NCI-H774 (cell line): ENCODE results near the gene LCE1C.

Experiments used
- DNase-seq: peaks from one replicate; lab custom pipeline; 2025; lab: John Stamatoyannopoulos, UW

LCE1C gene, protein sequence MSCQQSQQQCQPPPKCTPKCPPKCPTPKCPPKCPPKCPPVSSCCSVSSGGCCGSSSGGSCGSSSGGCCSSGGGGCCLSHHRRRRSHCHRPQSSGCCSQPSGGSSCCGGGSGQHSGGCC

DNA sequence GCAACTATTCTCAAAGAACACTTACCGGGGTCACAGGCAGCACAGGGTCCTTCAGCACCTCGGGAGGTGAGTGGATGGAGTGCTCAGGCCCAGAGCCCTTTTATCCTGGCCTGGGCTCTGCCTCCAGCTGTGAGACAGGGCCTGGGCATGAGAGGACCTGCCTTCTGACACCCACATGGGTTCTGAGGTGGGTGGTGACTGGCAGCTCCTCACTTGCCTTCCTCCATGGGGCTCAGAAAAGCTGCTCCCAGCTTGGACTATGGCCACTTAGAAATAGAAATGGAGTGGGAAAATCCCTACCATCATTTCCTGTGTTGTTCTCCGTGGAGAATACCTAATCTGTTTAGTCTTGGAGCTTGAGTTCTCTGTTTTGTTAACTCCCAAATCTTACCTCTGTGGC, at the start of gene LCE1C:
TSS of gene LCE1C (minus strand) at position 76 of the 400 bp plus-strand sequence. CDS start 1,173 bp downstream, outside the sequence.
- no peak for DNase-seq

DNA sequence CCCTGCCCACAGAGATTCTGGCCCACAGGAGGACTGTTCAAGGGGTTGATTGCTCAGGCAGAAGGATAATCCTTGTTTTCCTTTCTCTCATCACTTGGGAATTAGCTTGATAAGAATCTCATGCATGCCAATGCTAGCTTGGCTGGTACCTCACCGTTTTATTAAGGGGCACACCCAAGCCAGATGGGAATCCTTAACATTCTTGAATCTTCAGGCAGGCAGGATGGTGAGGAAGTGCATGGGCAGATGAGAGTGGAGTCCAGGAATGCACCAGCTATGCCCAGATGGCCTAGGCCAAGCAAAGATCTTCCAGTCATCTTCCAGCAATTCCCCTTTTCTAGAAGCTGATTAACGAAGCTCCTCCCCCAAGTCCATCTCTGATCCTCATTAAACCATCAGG, 49.2 kb upstream of the LCE1C start:
- no peak for DNase-seq

DNA sequence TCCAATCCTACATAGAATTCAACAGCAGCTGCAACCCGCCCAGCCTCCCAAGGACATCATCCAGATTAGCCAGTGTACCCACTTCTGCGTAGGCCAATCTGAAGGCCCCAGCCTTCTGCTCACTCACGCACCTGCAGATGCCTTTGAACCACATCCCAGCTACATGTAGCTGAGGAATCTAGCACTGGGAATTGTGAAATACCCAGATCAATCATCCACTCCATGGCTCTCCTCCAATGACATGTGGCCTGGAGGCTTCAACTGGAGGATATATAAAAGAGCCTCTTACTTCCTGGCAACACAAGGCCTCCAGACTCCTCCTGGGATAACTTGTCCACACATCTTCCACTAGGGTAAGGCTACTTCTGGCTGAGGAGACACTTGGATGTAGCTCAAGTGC, 36.1 kb upstream of the LCE1C start, which contains the start of gene LCE6A:
TSS of gene LCE6A (plus strand) at position 301 of the 400 bp plus-strand sequence. CDS start 665 bp downstream, outside the sequence.
- no peak for DNase-seq

DNA sequence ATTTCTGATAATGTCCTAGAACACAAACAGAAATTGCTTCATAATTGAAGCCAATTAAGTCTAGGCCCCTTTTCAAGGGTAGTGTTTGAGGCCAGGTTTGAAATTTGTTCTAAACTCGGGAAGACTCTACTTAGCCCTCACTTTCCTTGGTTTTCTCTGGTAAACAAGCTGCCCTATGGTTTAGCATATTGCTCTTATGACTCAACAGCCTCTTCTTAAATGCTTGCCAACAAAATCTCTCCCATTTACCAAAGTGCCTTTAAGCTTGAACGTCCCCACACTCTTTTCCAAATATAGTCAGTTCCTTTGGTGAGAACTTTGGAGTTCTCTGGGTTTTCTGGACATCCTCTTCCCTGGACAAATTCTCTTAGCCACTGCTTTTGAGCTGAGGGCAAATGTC, 30.4 kb upstream of the LCE1C start:
- DNase-seq, result no peak

DNA sequence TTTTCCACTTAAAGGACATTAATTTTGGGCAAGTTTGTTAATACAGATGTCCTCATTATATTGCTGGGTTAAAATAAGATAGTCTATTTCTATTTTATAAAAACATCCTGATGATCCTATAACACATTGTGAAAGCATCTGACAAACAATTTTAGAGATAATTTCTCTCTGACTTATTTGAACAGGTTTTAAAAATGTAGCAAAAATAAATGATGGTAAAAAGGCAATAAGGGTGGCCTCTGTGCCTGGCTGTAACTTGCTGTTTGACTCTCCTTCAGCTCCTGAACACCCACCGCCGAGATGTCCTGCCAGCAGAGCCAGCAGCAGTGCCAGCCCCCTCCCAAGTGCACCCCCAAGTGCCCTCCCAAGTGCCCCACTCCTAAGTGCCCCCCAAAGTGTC, 20.7 kb upstream of the LCE1C start, which contains the start of gene LCE1A:
TSS of gene LCE1A (plus strand) at position 301 of the 400 bp plus-strand sequence. CDS start at position 301, 0 bp downstream.
- no peak for DNase-seq

DNA sequence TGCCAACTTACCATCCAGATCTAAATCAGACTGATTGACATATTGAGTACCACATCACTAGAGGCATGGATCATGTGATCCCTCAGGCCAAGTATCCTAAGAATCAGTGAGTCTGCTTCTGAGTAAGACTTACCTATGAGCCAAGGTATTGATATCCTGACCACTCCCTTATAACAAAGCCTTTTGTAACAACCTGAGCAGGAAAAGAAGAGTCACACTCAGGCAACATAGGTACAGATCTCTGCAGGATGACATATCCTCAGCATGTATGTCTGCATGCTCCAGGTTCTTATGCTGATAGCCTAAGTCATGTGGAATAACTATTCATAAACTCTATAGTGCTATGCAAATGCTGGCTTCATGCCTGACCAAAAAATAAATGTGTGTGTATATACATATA, 18.5 kb upstream of the LCE1C start:
- no peak for DNase-seq

DNA sequence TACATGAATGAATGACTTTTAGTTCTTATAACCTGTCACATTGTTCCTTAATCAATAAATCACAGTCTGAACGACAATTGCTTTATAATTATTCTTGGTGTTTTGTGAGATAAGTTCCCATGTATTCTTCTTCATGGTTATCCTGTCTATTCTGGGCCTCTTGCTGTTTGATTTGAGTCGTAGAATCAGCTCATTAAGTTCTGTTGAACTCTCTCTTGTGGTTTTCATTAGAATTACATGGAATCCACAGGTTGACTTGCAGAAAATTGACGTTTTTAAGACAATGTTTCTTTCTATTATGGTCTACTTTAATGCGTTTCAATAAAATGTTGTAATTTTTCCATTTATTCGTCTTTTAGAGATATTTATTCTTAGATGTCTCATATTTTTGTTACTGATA, 16.8 kb upstream of the LCE1C start:
- DNase-seq, result no peak

DNA sequence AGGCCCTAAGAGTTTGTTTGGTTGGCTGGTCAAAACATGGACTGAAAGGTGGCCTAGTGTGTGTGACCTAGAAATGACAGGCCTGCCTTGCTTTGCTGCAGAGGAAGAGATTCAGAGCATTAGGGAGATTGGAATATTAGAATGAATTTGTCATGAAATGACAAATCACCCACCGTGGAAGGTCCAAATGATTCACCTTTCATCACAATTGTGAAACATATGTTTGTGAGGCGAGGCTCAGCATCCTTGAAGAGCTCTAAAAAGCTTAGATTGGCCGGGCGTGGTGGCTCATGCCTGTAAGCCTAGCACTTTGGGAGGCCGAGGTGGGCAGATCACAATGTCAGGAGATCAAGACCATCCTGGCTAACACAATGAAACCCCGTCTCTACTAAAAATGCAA, 10.9 kb upstream of the LCE1C start:
- no peak for DNase-seq

DNA sequence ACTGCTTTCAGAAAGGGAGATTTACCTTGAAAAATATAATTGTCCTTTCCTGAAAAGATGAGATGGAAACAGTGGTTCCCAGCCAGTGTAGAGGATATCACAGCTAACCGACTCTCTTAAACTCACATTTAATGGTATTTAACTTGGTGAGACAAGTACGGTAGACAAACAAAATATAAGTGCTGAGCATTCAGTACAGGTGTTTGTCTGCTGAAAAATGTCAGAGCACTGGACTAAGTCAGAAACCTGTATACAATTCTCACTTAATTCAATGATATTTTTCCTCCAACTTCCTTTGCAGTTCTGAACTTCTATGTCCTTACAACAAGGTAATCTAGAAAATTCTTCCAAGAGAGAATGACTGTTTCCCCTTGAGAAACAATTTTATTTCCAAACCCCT, 5.2 kb upstream of the LCE1C start, which contains the start of gene LCE1B:
TSS of gene LCE1B (plus strand) at position 301 of the 400 bp plus-strand sequence. CDS start 476 bp downstream, outside the sequence.
- DNase-seq, result no peak

DNA sequence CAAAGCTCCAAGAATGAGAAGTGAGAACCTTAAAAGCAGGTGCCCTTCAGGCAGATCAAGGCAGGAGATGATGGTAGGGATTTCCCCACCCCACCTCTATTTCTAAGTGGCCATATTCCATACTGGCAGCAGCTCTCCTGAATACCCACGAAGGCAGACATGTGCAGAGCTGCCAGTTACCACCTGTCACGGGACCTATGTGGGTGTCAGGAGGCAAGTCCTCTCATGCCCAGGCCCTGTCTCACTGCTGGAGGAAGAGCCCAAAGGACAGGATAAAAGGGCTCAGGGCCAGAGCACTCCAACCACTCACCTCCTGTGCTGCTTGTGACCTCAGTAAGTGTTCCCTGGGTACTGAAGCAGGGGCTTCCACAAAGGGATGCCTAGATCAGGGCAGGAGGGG, 4.6 kb upstream of the LCE1C start:
- no peak for DNase-seq

DNA sequence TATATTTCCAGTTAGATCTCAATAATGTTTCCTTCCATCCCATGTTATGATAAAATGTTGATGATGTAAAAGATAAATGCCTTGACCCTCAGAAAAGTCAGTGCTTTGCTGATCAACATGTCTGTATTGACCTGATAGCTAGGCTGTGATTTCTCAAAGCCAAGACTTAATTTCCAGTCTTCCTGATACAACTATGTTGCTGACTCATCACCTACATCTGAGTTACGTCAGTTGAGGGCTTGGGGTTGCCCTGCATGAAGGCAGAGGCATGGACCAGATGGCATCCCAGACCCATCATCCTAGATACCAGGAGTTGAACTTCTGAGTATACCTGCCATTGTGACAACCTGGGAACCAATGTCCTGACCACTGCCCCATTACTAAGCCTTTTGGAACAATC, 5.1 kb downstream of the LCE1C start:
- DNase-seq, result no peak

DNA sequence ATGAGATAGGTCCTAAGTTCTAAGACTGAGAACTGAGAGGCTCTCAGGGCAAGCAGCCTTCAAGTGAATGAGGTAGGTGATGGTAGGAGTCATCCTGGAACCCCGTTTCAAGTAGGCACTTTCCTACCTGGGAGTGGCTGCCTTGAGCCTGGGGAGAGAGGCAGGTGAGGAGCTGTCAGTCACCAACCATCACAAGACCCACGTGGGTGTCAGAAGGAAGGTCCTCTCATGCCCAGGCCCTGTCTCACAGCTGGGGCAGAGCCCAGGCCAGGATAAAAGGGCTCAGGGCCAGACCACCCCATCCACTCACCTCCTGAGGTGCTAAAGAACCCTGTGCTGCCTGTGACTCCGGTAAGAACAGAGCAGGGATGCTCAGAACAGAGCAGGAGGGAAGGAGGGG, 10.0 kb downstream of the LCE1C start, which contains the start of gene LCE1D:
TSS of gene LCE1D (plus strand) at position 301 of the 400 bp plus-strand sequence. CDS start 1,074 bp downstream, outside the sequence.
- DNase-seq, result no peak

DNA sequence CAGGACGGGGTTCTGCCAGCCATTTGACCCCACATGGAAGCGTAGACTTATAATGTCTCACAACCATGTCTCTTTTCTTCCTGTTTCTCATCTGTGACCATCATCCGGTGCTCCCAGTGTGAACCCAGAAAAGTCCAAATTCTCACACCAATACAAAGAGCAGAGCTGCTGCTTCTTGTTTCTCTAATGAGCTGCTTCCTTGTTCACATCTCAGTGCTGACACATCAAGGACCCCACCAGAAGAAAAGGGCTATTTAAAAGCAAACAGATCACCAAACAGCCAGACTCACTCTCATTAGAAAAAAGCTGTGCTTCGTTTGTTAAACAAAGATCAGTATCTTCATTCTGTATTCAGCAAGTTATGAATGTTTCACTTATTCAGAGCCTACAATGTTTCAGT, 10.8 kb downstream of the LCE1C start:
- no peak for DNase-seq

DNA sequence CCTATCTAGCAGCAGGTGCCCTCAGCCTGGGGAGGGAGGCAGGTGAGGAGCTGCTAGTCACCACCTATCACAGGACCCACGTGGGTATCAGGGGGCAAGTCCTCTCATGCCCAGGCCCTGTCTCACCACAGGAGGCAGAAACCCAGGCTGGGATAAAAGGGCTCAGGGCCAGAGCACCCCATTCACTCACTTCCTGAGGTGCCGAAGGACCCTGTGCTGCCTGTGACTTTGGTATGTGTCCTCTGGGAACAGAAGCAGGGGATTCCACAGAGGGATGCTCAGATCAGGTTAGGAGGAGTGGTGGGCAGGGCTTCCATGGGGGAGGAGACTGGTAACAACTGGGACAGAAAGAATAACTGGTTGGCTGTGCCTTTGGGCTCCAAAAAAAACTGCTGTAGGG, 20.4 kb downstream of the LCE1C start, which contains the start of gene LCE1E:
TSS of gene LCE1E (plus strand) at position 181 of the 400 bp plus-strand sequence. CDS start 1,043 bp downstream, outside the sequence.
- DNase-seq, result no peak

DNA sequence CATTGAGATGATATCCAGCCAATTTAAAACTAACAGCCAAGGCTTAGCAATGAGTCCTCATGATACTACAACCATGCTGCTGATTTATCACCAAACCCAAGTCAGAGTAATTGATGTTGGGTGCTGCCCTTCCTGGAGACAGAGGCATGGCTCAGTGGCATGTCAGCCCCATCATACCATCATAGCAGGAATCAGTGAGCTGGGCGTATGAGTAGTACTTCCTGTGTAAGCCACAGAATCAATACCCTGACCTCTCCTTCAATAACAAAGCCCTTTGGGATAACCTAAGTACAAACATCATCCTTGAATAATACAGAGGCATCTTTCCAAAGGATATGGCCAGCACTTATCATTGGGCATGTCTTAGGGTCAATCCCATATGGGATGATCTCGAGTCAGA, 23.4 kb downstream of the LCE1C start:
- DNase-seq, result no peak

DNA sequence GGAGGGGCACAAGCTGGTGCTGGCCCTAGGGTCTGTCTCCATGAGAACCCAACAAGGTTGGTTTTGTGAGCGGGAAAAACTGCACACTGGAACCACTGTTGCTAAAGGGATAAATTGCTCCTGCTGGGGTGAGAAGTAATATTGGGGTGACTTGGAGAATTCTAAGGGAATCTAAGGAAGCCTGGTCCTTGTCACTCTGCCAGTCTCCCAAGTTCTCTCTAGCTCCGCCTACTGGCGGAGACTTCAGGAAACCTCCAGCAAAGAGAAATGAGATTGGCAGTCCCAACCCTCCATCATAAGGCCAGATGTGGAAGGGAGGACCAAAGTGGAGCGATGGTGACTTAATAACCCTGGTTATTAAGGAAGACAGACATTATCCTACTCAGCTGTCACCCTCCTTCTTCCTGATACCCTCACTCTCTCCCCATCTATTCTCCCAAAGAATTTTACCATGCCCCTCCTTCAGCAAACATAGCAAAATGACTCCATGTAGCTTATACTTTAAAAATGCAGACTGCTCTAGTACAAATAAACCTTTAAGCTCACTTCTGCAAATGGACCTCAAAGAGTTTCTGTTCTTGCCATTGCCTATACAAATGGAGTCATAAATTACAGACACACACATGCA, 28.8 kb downstream of the LCE1C start:
- DNase-seq, result no peak

DNA sequence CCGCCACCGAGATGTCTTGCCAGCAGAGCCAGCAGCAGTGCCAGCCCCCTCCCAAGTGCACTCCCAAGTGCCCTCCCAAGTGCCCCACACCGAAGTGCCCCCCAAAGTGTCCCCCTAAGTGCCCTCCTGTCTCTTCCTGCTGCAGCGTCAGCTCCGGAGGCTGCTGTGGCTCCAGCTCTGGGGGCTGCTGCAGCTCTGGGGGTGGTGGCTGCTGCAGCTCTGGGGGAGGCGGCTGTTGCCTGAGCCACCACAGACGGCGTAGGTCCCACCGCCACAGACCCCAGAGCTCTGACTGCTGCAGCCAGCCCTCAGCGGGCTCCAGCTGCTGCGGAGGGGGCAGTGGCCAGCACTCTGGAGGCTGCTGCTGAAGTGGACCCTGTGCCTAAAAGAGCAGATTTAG, 30.1 kb downstream of the LCE1C start:
- DNase-seq, result no peak

DNA sequence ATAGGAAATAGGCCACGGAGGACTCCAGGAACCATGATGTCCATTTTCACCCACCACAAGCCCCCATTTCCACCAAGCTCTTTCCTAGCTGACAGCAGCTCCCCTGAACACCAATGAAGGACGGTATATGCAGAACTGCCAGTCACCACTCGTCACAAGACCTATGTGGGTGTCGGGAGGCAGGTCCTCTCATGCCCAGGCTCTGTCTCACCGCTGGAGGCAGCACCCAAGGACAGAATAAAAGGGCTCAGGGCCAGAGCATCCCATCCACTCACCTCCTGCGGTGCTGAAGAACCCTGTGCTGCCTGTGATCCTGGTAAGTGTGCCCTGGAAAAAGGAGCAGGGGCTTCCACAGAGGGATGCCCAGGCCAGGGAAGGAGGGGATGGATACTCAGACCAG, 31.6 kb downstream of the LCE1C start, which contains the start of gene LCE1F:
TSS of gene LCE1F (plus strand) at position 266 of the 400 bp plus-strand sequence. CDS start 1,232 bp downstream, outside the sequence.
- no peak for DNase-seq

DNA sequence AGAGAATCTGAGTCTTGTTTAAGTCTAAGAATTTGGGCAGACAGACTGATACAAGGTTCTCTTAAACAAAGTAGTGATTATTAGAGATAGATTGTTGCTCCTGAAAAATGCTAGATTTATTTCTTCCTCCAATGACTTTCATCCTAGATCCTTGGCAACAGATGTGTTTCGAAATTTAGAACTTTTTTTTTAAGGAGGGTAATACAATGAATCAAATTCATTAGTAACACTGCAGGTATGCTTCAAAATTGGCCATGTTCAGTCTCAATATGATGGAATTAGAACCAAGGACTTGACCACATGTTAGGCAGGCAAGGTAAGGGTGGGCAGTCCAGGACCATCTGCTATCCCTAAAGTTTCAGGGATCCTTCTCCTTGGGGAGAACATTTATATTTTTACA, 36.0 kb downstream of the LCE1C start:
- no peak for DNase-seq

DNA sequence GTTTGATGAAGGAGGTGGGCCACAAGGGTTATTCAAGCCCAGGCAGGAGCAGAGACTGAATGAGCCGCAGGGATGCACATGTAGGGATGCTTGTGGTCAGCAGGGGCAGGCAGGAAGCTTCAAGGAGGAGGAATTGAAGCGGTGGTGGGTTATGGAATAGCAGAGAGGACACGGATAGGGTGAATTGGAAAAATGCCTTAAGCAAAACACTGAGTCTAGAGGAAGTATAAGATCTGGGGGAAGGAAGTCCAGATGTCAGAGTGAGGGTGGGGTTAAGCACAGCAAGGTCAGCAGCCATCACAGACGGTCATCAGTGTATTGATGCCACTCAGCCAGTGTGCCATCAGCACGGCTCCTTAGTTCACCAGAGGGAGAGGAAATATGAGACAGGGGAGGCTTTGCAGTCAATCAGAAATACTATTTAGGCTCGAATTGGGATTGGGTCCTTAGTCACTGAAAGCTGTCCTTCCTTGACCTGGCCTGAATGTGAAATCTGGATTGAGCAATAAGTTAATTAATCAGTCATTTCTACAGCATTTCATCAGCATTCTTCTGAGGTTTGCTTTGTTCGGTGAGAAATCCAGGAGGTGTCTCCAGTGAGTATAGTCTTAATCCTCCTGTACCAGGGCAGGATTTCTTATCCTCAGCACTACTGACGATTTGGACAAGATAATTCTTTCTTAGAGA, 37.5 kb downstream of the LCE1C start:
- no peak for DNase-seq

DNA sequence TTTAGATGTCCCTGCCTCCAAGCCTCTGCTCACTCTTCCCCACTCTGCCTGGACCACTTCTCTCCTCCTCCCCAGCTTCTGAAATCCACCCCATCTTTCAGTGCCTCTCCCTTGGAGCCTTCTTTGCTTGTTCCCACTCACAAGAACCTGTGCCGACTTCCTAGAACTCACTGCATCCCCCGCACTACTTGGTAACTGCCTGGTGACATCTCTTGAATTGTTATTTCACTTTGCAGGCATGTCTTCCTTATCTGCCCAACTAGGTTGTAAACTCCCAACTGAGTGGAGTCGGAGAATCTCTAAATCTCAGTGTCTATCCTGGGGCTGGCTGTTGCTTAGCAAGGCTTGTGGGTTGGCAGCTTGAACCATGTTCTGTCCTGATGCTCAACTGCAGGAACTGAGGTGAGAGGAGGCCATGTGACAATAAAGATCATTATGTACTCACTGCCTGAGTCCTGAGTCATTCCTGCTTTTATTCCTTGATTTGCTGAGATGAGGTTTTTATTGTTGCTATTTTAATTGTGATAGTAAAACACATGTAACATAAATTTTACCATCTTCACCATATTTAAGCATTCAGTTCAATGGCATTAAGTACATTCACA, 44.7 kb downstream of the LCE1C start:
- no peak for DNase-seq

DNA sequence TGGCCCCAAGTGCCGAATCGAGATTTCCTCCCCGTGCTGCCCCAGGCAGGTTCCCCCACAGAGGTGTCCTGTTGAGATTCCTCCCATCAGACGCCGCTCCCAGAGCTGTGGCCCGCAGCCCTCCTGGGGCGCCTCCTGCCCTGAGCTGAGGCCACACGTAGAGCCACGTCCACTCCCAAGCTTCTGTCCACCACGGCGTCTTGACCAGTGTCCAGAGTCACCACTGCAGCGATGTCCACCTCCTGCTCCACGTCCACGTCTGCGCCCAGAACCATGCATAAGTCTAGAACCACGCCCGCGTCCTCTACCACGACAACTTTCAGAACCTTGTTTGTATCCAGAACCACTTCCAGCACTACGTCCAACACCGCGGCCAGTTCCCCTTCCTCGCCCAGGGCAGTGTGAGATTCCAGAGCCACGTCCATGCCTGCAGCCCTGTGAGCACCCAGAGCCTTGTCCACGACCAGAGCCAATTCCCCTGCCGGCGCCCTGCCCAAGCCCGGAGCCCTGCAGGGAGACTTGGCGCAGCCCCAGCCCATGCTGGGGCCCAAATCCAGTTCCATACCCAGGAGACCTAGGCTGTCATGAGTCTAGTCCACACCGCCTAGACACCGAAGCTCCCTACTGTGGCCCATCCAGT, 45.8 kb downstream of the LCE1C start:
- no peak for DNase-seq
